ENCODE data around the gene TMTC2. TPM values are rescaled to one million over a fixed set of nuclear protein-coding genes. Genes with fewer than 3 reads are reported as not detected.

Gene TMTC2
- total RNA-seq, 2 donors from 2014 or later = 5.0 to 6.7 TPM

DNA sequence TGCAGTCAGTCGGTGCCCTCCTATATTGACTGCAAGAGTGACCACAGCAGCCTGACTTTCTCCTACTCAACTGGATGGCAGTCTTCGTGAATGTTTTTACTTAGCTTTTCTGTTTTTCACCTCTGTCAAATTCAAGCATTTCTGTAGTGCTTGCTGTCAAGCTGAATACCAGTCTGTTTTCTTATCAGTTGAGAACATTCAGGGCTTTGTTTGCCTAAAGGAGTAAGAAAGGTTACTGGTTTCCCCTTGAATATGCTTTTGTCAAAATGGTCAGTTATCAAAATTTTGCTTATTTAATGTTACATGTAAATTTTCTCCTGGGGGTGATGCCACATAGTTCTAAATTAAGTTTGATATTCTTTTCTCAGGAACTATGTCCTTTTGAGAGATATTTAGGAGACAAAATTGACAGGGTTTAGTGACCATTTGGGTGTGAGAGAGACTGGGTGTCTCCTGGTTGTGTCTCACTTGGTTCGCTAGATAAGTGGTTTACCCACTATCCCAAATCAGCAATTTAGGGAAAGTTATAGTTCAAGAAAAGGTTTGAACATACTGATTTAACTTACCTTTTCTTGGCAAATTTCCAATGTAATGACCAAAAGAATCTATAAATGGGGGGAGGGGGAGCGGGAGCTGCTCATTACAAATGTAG is 366.3 kb downstream of the TMTC2 start:
- DNase-seq (ENCODE audit: low spot score in 2 of 2) (no peak), ATAC-seq (no peak)
- no peak overlapping the region for H3K27ac Mint-ChIP-seq
- H3K9me3 Mint-ChIP-seq = no peaks in the 10 kb centered on the region
- peaks cover 0 to 6% of the 10 kb centered on the region in 2 donors for H3K36me3 Mint-ChIP-seq

- no peak for DNase-seq (ENCODE audit: low spot score in 2 of 2)
- Mint-ChIP-seq H3K36me3 (no peaks in the 10 kb centered on the region), H3K9me3 (no peaks in the 10 kb centered on the region), H3K27ac (no peak overlapping the region)
- no peak for ATAC-seq
Measured at GRCh38 chr12:83057436-83057835, 370.7 kb downstream of the TMTC2 start.

DNA sequence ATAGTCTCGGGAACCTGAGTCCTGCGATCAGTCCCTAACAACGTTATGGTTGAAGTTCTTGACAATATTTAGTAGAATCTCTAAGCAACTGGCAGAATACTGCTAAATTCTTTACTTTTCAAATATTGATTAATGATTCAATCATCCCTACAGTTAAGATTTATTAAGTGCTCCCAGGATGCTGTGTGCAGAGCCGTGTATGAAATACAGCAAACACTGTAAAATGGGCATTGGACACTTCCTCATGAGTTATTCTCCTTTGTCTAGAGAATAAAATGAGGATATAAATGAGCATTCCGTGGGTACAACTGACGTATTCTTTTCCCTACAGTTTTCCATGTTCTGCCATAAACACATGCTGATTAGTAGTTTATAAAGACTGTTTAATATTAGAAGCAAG is 372.4 kb downstream of the TMTC2 start:
- no peak for DNase-seq (ENCODE audit: low spot score in 2 of 2)
- ATAC-seq = no peak
- no peaks in the 10 kb centered on the region for H3K36me3 Mint-ChIP-seq
- no peak overlapping the region for H3K27ac Mint-ChIP-seq
- H3K9me3 Mint-ChIP-seq = no peaks in the 10 kb centered on the region

DNA sequence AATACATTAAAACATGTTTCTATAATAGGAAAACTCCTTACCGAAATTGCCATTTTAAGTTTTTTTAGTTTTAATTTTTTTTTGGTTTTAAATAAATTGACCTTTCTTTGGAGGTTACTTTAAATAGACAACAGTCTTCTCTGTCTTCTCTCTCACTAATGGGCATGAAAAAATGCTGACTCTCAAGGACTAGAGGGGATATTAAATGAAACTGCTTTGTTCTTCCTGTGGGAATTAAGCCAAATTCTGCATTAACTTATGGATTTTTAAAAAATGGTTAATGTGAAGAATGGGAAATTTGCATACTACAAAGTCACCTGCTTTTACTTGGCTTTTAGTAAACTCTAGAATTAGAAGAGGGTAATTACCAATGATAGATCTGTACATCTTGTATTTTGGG is 378.9 kb downstream of the TMTC2 start:
- DNase-seq (ENCODE audit: low spot score in 2 of 2) (no peak), ATAC-seq (no peak)
- H3K9me3 Mint-ChIP-seq = peaks cover 0 to 4% of the 10 kb centered on the region in 2 donors
- no peaks in the 10 kb centered on the region for H3K36me3 Mint-ChIP-seq
- H3K27ac Mint-ChIP-seq = no peak overlapping the region

GRCh38 chr12:83067981-83068380 is 381.3 kb downstream of the TMTC2 start:
- H3K9me3 Mint-ChIP-seq = peaks cover 7 to 12% of the 10 kb centered on the region in 2 donors
- no peak overlapping the region for H3K27ac Mint-ChIP-seq
- peak in 1 of 2 donors; percentile 71 for ATAC-seq

DNA sequence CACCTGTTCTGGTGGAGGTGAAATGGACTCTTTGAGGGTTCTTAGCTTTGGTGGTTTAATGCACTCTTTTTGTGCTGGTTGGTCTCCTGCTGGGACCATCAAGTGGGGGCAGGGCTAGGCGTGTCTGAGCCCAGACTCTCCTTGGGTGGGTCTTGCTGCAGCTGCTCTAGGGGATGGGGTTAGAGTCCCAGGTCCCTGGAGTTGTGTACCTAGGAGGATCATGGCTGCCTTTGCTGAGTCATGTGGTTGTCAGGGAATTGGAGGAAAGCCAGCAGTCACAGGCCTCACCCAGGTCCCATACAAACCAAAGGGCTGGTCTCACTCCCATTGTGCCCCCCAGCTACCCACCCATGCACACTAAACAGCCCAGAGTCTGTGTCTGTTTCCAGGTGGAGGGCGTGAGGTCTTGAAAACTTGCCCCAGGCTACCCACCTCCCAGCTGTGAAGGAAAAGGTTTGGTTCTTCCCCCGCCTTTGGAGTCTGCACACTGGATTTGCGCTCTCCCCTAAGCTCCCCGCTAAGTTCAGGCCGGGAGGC is 387.7 kb downstream of the TMTC2 start:
- peaks cover 14 to 16% of the 10 kb centered on the region in 2 donors for H3K9me3 Mint-ChIP-seq
- peaks cover 5 to 23% of the 10 kb centered on the region in 2 donors for H3K36me3 Mint-ChIP-seq
- H3K27ac Mint-ChIP-seq = no peak overlapping the region
- DNase-seq (ENCODE audit: low spot score in 2 of 2) (no peak), ATAC-seq (no peak)

More at GRCh38 chr12:83067981-83068380, 381.3 kb downstream of the TMTC2 start:
- no peak for DNase-seq (ENCODE audit: low spot score in 2 of 2)
- H3K36me3 Mint-ChIP-seq = peaks cover 4 to 5% of the 10 kb centered on the region in 2 donors

- DNase-seq (ENCODE audit: low spot score in 2 of 2) (no peak), ATAC-seq (no peak)
- no peak overlapping the region for H3K27ac Mint-ChIP-seq
- peaks cover 13 to 16% of the 10 kb centered on the region in 2 donors for H3K9me3 Mint-ChIP-seq
- H3K36me3 Mint-ChIP-seq = peaks cover 5 to 23% of the 10 kb centered on the region in 2 donors
Measured at GRCh38 chr12:83075471-83075870, 388.8 kb downstream of the TMTC2 start.

DNA sequence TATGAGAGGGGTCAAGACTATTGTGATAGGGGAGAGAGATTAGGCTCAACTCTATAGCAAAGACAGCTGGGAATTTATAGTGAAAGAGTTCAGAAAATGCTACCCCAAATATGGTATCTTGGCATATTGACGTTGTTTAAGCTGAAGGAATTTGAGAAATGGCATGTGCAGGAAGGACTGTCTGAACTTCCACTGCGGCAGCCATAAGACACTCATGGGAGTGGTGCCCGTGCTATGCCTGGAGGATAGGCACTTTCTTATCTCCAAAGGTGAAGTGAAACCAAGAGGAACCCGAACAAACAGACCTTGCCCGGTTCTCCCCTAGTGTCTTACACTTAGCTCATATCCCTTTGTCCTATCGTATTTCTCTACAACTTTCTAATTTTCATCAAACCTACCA is 390.3 kb downstream of the TMTC2 start:
- H3K36me3 Mint-ChIP-seq = peaks cover 0 to 23% of the 10 kb centered on the region in 2 donors
- DNase-seq (ENCODE audit: low spot score in 2 of 2) (no peak), ATAC-seq (no peak)
- H3K9me3 Mint-ChIP-seq = peaks cover 5 to 9% of the 10 kb centered on the region in 2 donors
- no peak overlapping the region for H3K27ac Mint-ChIP-seq

DNA sequence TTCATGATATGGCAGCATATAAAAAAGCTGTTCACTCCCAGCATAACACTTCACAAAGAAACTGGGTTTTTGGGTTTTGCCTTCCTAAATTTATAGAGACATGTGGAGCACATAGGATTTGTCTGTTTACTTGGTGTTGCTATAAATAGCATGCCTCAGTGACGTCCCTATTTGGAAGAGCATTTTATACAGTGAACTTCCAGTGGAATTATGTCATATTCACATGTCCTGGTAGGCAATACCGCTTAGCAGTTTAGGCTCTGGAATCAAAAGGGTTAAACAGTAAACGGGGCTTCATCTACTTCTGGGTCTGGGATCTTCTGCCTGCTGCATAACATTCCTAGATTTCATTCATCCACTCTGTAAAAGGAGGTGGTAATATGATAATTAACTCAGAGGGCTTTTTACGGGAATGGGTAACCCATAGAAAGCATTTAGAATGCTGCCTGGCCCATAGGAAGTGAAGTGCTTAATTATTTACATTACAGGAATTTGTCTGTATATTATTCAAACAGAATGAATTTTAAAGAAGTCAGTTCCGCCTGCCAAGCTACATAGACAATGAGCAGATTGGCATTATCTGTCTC is 396.1 kb downstream of the TMTC2 start:
- no peak for DNase-seq (ENCODE audit: low spot score in 2 of 2)
- no peak for ATAC-seq
- H3K9me3 Mint-ChIP-seq = no peaks in the 10 kb centered on the region
- H3K36me3 Mint-ChIP-seq = no peaks in the 10 kb centered on the region
- H3K27ac Mint-ChIP-seq = no peak overlapping the region

DNA sequence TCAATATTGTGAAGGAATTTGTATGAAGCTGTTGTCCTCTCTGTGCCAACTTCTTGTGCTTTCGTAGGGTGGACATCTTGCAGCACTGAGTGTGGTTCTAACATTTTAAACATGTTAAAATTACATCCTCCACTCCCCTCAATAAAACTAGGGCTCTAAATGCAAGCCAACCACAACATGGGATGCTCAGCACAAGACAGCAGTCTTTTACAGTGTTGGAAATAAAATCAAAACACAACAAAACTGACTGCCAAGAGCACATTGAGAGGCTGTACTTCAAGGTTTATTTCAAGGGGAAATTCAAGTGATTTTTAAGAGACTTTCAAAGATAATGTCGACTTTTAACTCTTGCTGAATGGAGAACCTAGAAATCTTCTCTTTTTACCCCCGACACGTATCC is 396.9 kb downstream of the TMTC2 start:
- Mint-ChIP-seq H3K36me3 (no peaks in the 10 kb centered on the region), H3K27ac (no peak overlapping the region), H3K9me3 (no peaks in the 10 kb centered on the region)
- ATAC-seq (no peak), DNase-seq (ENCODE audit: low spot score in 2 of 2) (no peak)

DNA sequence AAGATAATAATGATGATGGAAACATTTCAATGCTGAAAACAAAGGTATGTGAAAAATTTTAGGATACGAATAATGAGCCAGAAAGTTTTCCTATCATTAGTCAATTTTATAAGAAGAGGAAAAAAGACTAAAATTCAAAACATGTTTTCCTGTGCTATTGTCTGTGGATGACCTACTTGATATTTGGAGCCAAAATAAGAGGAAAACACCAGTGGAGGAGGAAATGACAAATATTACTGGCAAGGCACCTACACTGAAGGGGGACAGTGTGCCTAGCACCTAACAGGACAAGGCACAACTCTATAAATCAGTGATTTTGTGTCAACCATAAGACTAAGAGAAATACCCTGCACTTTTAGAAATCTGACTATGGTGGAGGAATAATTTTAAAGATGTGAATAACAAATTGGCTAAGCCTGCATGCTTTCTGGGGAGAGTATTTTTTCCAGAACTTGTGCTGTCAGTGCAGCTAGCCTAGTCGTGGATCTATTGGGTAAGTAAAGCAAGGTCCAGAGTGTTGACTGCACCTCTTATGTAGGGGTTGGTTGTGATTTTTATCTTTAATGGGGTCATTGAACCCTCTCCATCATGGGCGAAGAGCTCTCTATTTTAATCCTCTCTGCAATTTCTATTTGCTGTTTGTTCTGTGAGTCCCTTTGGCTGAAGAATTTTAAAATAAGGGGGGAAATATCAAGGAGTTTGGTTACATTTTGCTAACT is 398.0 kb downstream of the TMTC2 start:
- Mint-ChIP-seq H3K27ac (no peak overlapping the region), H3K9me3 (no peaks in the 10 kb centered on the region), H3K36me3 (no peaks in the 10 kb centered on the region)
- ATAC-seq (no peak), DNase-seq (ENCODE audit: low spot score in 2 of 2) (no peak)

DNA sequence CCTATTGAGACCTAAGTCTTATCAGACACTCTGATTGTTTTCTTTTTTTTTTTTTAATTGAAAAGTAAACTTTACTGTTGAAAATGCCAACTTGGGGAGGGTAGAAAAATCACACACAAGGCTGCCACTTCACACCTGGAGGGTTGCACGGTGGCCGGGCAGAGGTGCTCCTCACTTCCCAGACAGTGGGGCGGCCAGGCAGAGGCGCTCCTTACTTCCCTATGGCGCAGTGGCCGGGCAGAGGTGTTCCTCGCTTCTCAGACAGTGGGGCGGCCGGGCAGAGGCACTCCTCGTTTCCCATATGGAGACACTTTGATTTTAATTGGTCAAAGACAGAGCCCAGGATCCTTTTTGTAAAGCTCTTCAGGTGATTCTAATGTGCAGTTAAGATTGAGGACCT is 399.3 kb downstream of the TMTC2 start:
- DNase-seq (ENCODE audit: low spot score in 2 of 2) = no peak
- Mint-ChIP-seq H3K9me3 (no peaks in the 10 kb centered on the region), H3K27ac (no peak overlapping the region), H3K36me3 (no peaks in the 10 kb centered on the region)
- no peak for ATAC-seq

DNA sequence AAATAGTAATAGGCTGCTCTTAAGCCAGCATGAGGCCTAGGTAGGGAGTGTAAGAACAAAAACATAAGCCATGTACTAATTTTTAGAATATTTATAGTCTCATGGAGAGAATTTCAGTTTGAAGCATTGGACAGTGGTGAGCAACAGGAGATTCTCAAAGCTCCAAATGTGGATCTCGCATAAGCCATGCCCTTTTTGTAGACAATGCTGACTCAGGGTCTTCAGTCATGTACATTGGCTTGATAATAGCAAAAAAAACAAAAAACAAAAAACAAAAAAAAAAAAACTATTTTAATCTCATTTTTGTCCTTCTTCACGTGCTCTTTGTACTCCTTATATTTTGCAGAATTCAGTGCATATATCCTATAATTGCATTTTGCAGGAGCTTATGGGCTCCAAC is 402.9 kb downstream of the TMTC2 start:
- Mint-ChIP-seq H3K9me3 (peaks cover 6 to 8% of the 10 kb centered on the region in 2 donors), H3K27ac (no peak overlapping the region), H3K36me3 (no peaks in the 10 kb centered on the region)
- no peak for ATAC-seq
- DNase-seq (ENCODE audit: low spot score in 2 of 2) = no peak

- no peak for ATAC-seq
- H3K27ac Mint-ChIP-seq = no peak overlapping the region
- H3K9me3 Mint-ChIP-seq = peaks cover 10 to 16% of the 10 kb centered on the region in 2 donors
- H3K36me3 Mint-ChIP-seq = no peaks in the 10 kb centered on the region
- no peak for DNase-seq (ENCODE audit: low spot score in 2 of 2)
Measured at GRCh38 chr12:83092129-83092528, 405.4 kb downstream of the TMTC2 start.

GRCh38 chr12:83092606-83093005 is 405.9 kb downstream of the TMTC2 start:
- ATAC-seq (no peak), DNase-seq (ENCODE audit: low spot score in 2 of 2) (no peak)
- peaks cover 10 to 16% of the 10 kb centered on the region in 2 donors for H3K9me3 Mint-ChIP-seq
- no peak overlapping the region for H3K27ac Mint-ChIP-seq
- no peaks in the 10 kb centered on the region for H3K36me3 Mint-ChIP-seq

DNA sequence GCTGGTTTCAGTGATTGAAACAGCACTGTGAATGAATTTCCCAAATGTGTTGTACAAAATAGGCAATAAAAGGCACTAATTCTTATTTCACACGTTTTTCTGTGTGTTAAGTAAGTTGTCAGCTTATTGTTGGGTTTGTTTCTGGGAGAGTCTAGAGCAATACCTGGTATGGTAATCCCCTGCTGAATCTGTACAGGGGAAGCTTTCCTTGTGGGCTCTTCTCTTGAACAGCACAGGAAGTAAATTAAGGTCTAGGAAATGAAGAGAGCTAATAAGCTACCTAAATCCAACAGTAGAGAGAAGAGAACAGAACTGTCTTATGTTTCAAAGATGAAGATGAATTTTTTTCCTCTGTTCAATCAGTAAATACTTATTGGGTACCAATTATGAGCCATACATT is 406.7 kb downstream of the TMTC2 start:
- Mint-ChIP-seq H3K9me3 (peaks cover 10 to 16% of the 10 kb centered on the region in 2 donors), H3K27ac (no peak overlapping the region)
- ATAC-seq = no peak

DNA sequence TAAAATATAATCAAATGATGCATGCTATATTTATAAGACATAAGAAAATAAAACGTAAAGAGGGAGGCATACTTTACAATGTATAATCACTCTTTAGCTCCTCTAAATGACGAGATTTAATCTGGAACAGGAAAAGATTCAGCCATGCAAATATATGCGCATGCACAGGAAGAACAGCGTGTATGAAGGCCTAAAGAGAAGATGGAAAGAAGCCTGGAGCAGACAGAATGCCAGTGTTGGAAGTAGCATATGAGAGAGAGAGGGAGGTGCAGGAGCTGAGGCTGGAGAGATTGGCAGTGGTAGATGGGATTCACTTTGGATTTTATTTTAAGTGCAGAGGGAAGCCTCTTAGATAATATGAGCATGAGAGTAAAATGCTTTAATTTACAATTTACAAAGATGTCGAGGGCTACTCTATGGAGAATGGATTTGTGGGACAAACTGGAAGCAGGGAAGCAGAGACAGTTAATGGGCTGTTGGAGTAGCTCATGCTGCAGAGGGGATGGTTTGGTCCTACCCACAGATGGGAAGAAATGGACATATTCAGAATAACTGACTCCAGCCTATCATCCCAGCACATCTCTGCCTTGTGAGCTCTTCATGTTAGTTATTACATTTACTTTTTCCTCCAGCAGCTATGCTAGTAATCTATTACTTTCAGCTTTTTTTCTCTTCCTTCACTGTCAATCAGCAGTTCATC is 411.1 kb downstream of the TMTC2 start:
- ATAC-seq = no peak
- Mint-ChIP-seq H3K9me3 (peaks cover 10 to 16% of the 10 kb centered on the region in 2 donors), H3K27ac (no peak overlapping the region), H3K36me3 (no peaks in the 10 kb centered on the region)
- no peak for DNase-seq (ENCODE audit: low spot score in 2 of 2)

More for the DNA sequence above, 406.7 kb downstream of the TMTC2 start:
- H3K36me3 Mint-ChIP-seq = no peaks in the 10 kb centered on the region
- DNase-seq (ENCODE audit: low spot score in 2 of 2) = no peak

All from activated naive CD4-positive, alpha-beta T cell treated with anti-CD3 and anti-CD28 coated beads, Interleukin-2, amount 50 U/mL, for 72 hours (primary cell).